Measurements from ENCODE around the gene PPFIBP1. TPM values are rescaled to one million over a fixed set of nuclear protein-coding genes. Genes with fewer than 3 reads are reported as not detected.
A peak's percentile ranks its signal among the peaks of the same experiment; 100 is the strongest.

PPFIBP1 gene
- total RNA-seq, 2 experiments from 2014 or later = 14.6 to 18.2 TPM

GRCh38 chr12:27705263-27705662 is 181.3 kb downstream of the PPFIBP1 start:
- Mint-ChIP-seq H3K36me3 (no peaks in the 10 kb centered on the region), H3K27ac (no peak overlapping the region), H3K4me1 (peaks cover 5% of the 10 kb centered on the region), H3K9me3 (no peaks in the 10 kb centered on the region), H3K27me3 (peaks cover 7% of the 10 kb centered on the region), H3K4me3 (no peak overlapping the region)
- ATAC-seq (ENCODE audit: low read depth) = no peak
- no peak for DNase-seq
- POLR2A ChIA-PET = no interaction called here

- no peak for DNase-seq
- Mint-ChIP-seq H3K27me3 (peaks cover 3% of the 10 kb centered on the region), H3K4me3 (no peak overlapping the region), H3K4me1 (peaks cover 16% of the 10 kb centered on the region), H3K9me3 (no peaks in the 10 kb centered on the region), H3K36me3 (peaks cover 4% of the 10 kb centered on the region), H3K27ac (no peak overlapping the region)
- ATAC-seq (ENCODE audit: low read depth) = no peak
- POLR2A ChIA-PET = no interaction called here
Measured at GRCh38 chr12:27707216-27707615, 183.2 kb downstream of the PPFIBP1 start.

- no peak for ATAC-seq (ENCODE audit: low read depth)
- POLR2A ChIA-PET = interaction anchor here (0.6 to 1.9 kb wide), 5 partner anchors 71 to 705 kb away, joined by 3 to 8 read pairs (median 3); partner anchors contain the start of genes KLHL42, MANSC4 and TM7SF3
- Mint-ChIP-seq H3K4me1 (peaks cover 21% of the 10 kb centered on the region), H3K36me3 (peaks cover 9% of the 10 kb centered on the region), H3K27ac (peak overlapping the region; percentile 96), H3K27me3 (peaks cover 3% of the 10 kb centered on the region), H3K4me3 (peak overlapping the region; percentile 96), H3K9me3 (no peaks in the 10 kb centered on the region)
- no peak for DNase-seq
Measured at GRCh38 chr12:27709212-27709931, 185.4 kb downstream of the PPFIBP1 start.

GRCh38 chr12:27709932-27710591 is 186.1 kb downstream of the PPFIBP1 start:
- Mint-ChIP-seq H3K27me3 (peaks cover 3% of the 10 kb centered on the region), H3K4me1 (peaks cover 24% of the 10 kb centered on the region)

GRCh38 chr12:27710592-27711316 is 186.7 kb downstream of the PPFIBP1 start, which contains the start of gene MRPS35:
Gene MRPS35 (plus strand): TSS chr12:27710832. CDS start chr12:27710844, 12 bp downstream.
- H3K4me3 Mint-ChIP-seq = peak within 1 kb of the TSS; percentile 96
- ATAC-seq (ENCODE audit: low read depth) (peak; percentile 98), DNase-seq (peak; percentile 94)
- peak within 1 kb of the TSS; percentile 96 for H3K27ac Mint-ChIP-seq
- H3K27me3 Mint-ChIP-seq = peaks cover 3% of the 10 kb centered on the region
- H3K36me3 Mint-ChIP-seq = peaks cover 10% of the 10 kb centered on the region
- peaks cover 24% of the 10 kb centered on the region for H3K4me1 Mint-ChIP-seq
- POLR2A ChIA-PET = interaction anchor here (0.8 to 1.9 kb wide), 5 partner anchors 11 to 697 kb away, joined by 3 to 8 read pairs (median 3); partner anchors contain the start of genes KLHL42, MANSC4, MED21 and TM7SF3
- H3K9me3 Mint-ChIP-seq = no peaks in the 10 kb centered on the region

More at GRCh38 chr12:27709932-27710591, 186.1 kb downstream of the PPFIBP1 start:
- Mint-ChIP-seq H3K36me3 (peaks cover 9% of the 10 kb centered on the region), H3K27ac (peak overlapping the region; percentile 96), H3K9me3 (no peaks in the 10 kb centered on the region), H3K4me3 (peak overlapping the region; percentile 96)
- ATAC-seq (ENCODE audit: low read depth) (peak; percentile 46), DNase-seq (no peak)
- POLR2A ChIA-PET = interaction anchor here (0.6 to 1.9 kb wide), 7 partner anchors 12 to 705 kb away, joined by 3 to 8 read pairs (median 3); partner anchors contain the start of genes KLHL42, MANSC4, MED21 and TM7SF3

GRCh38 chr12:27711317-27711682 is 187.3 kb downstream of the PPFIBP1 start:
- peak; percentile 10 for ATAC-seq (ENCODE audit: low read depth)
- POLR2A ChIA-PET = interaction anchor here (0.7 to 1.7 kb wide), 2 partner anchors 10 to 69 kb away, joined by 4 to 5 read pairs; partner anchors contain the start of genes KLHL42 and MANSC4

GRCh38 chr12:27711967-27712366 is 188.0 kb downstream of the PPFIBP1 start:
- no peak for DNase-seq
- Mint-ChIP-seq H3K4me3 (peak overlapping the region; percentile 96), H3K9me3 (no peaks in the 10 kb centered on the region), H3K27ac (peak overlapping the region; percentile 96), H3K27me3 (peaks cover 3% of the 10 kb centered on the region), H3K36me3 (peaks cover 11% of the 10 kb centered on the region), H3K4me1 (peaks cover 24% of the 10 kb centered on the region)
- no peak for ATAC-seq (ENCODE audit: low read depth)
- POLR2A ChIA-PET = interaction anchor here (0.7 to 1.7 kb wide), 2 partner anchors 10 to 68 kb away, joined by 4 to 5 read pairs; partner anchors contain the start of genes KLHL42 and MANSC4

More at GRCh38 chr12:27711317-27711682, 187.3 kb downstream of the PPFIBP1 start:
- H3K4me3 Mint-ChIP-seq = peak overlapping the region; percentile 96
- H3K4me1 Mint-ChIP-seq = peaks cover 24% of the 10 kb centered on the region
- H3K27ac Mint-ChIP-seq = peak overlapping the region; percentile 96
- no peak for DNase-seq
- H3K9me3 Mint-ChIP-seq = no peaks in the 10 kb centered on the region
- peaks cover 11% of the 10 kb centered on the region for H3K36me3 Mint-ChIP-seq
- peaks cover 3% of the 10 kb centered on the region for H3K27me3 Mint-ChIP-seq

GRCh38 chr12:27723212-27723611 is 199.2 kb downstream of the PPFIBP1 start:
- Mint-ChIP-seq H3K36me3 (peaks cover 12% of the 10 kb centered on the region), H3K27me3 (no peaks in the 10 kb centered on the region), H3K4me1 (peaks cover 12% of the 10 kb centered on the region), H3K4me3 (no peak overlapping the region), H3K27ac (peak overlapping the region; percentile 6), H3K9me3 (no peaks in the 10 kb centered on the region)
- POLR2A ChIA-PET = no interaction called here
- DNase-seq (no peak), ATAC-seq (ENCODE audit: low read depth) (no peak)

GRCh38 chr12:27730097-27730588 is 206.1 kb downstream of the PPFIBP1 start:
- no peak overlapping the region for H3K27ac Mint-ChIP-seq
- POLR2A ChIA-PET = no interaction called here
- H3K4me1 Mint-ChIP-seq = no peaks in the 10 kb centered on the region
- H3K4me3 Mint-ChIP-seq = no peak overlapping the region
- no peak for ATAC-seq (ENCODE audit: low read depth)
- H3K36me3 Mint-ChIP-seq = peaks cover 13% of the 10 kb centered on the region
- DNase-seq = no peak
- H3K9me3 Mint-ChIP-seq = no peaks in the 10 kb centered on the region
- H3K27me3 Mint-ChIP-seq = no peaks in the 10 kb centered on the region

GRCh38 chr12:27732281-27732680 is 208.3 kb downstream of the PPFIBP1 start:
- POLR2A ChIA-PET = interaction anchor here (1.7 kb wide), 1 partner anchor 47 kb away, joined by 6 read pairs; the partner anchor contains the start of genes KLHL42 and MANSC4
- Mint-ChIP-seq H3K27me3 (no peaks in the 10 kb centered on the region), H3K4me3 (no peak overlapping the region), H3K27ac (no peak overlapping the region), H3K36me3 (peaks cover 6% of the 10 kb centered on the region), H3K9me3 (no peaks in the 10 kb centered on the region), H3K4me1 (no peaks in the 10 kb centered on the region)
- ATAC-seq (ENCODE audit: low read depth) = peak; percentile 52
- DNase-seq = no peak

GRCh38 chr12:27733052-27733656 is 209.1 kb downstream of the PPFIBP1 start:
- Mint-ChIP-seq H3K9me3 (no peaks in the 10 kb centered on the region), H3K27ac (no peak overlapping the region), H3K27me3 (no peaks in the 10 kb centered on the region), H3K4me1 (no peaks in the 10 kb centered on the region), H3K36me3 (peaks cover 9% of the 10 kb centered on the region), H3K4me3 (no peak overlapping the region)
- POLR2A ChIA-PET = interaction anchor here (1.7 kb wide), 1 partner anchor 47 kb away, joined by 6 read pairs; the partner anchor contains the start of genes KLHL42 and MANSC4
- ATAC-seq (ENCODE audit: low read depth) (no peak), DNase-seq (no peak)

GRCh38 chr12:27733791-27734190 is 209.8 kb downstream of the PPFIBP1 start:
- POLR2A ChIA-PET = interaction anchor here (1.7 kb wide), 1 partner anchor 46 kb away, joined by 6 read pairs; the partner anchor contains the start of genes KLHL42 and MANSC4
- H3K27me3 Mint-ChIP-seq = no peaks in the 10 kb centered on the region
- ATAC-seq (ENCODE audit: low read depth) (no peak), DNase-seq (no peak)
- H3K9me3 Mint-ChIP-seq = no peaks in the 10 kb centered on the region
- no peak overlapping the region for H3K27ac Mint-ChIP-seq
- no peaks in the 10 kb centered on the region for H3K4me1 Mint-ChIP-seq
- H3K4me3 Mint-ChIP-seq = no peak overlapping the region
- peaks cover 11% of the 10 kb centered on the region for H3K36me3 Mint-ChIP-seq

Data from activated naive CD8-positive, alpha-beta T cell treated with anti-CD3 and anti-CD28 coated beads, Interleukin-2, amount 10 ng/mL, durations not matched to agents 7 days and 5 days (primary cell).